HL-60/S4 (cell line): Measurements from ENCODE around the gene OTUB2.

Source experiments
- in situ Hi-C: fragments of 300-500 bp; cut with MboI; formaldehyde crosslinking; loops from 2 replicates; pipeline ENCODE4 v1.14.3; 2022; ENCODE audit warnings: low sequenced_read_pairs

Gene OTUB2

GRCh38 chr14:93996130-93996695 is 29.9 kb upstream of the OTUB2 start:
- in situ Hi-C loops, result no loop called here

GRCh38 chr14:93997082-93997481 is 29.1 kb upstream of the OTUB2 start, which contains the start of gene CCDC197:
CCDC197 (plus strand) TSS chr14:93997301; CDS start chr14:93998132, 831 bp downstream.
- in situ Hi-C loops, result no loop called here

GRCh38 chr14:93997916-93998870 is 27.9 kb upstream of the OTUB2 start:
- in situ Hi-C loops, result no loop called here

GRCh38 chr14:93998871-93999403 is 27.2 kb upstream of the OTUB2 start:
- in situ Hi-C loops, result no loop called here

GRCh38 chr14:93999573-93999972 is 26.6 kb upstream of the OTUB2 start:
- in situ Hi-C loops, result no loop called here

- in situ Hi-C loops, result loop anchor here (5.0 kb wide), 1 partner anchor 58 kb away; no protein-coding TSS in a partner anchor
These were observed 25.9 kb upstream of the OTUB2 start for GRCh38 chr14:94000267-94000666.

- in situ Hi-C loops, result loop anchor here (5.0 kb wide), 1 partner anchor 59 kb away; no protein-coding TSS in a partner anchor
These were observed 25.1 kb upstream of the OTUB2 start for GRCh38 chr14:94001016-94001415.

- in situ Hi-C loops, result loop anchor here (5.0 kb wide), 1 partner anchor 59 kb away; no protein-coding TSS in a partner anchor
These were observed 24.4 kb upstream of the OTUB2 start for GRCh38 chr14:94001501-94002396.

GRCh38 chr14:94003397-94003796 is 22.7 kb upstream of the OTUB2 start:
- in situ Hi-C loops, result loop anchor here (5.0 kb wide), 1 partner anchor 61 kb away; no protein-coding TSS in a partner anchor

- in situ Hi-C loops, result loop anchor here (5.0 kb wide), 1 partner anchor 62 kb away; no protein-coding TSS in a partner anchor
These were observed 22.1 kb upstream of the OTUB2 start for GRCh38 chr14:94004015-94004414.

- in situ Hi-C loops, result no loop called here
These were observed 20.6 kb upstream of the OTUB2 start for GRCh38 chr14:94005324-94006073.

- in situ Hi-C loops, result no loop called here
These were observed 17.9 kb upstream of the OTUB2 start for GRCh38 chr14:94008234-94008633.

GRCh38 chr14:94009767-94010166 is 16.4 kb upstream of the OTUB2 start:
- in situ Hi-C loops, result no loop called here

- in situ Hi-C loops, result no loop called here
These were observed 15.5 kb upstream of the OTUB2 start for GRCh38 chr14:94010625-94011024.

- in situ Hi-C loops, result no loop called here
These were observed 14.3 kb upstream of the OTUB2 start for GRCh38 chr14:94011795-94012194.

- in situ Hi-C loops, result no loop called here
These were observed 11.8 kb upstream of the OTUB2 start for GRCh38 chr14:94014382-94014781.

GRCh38 chr14:94015223-94015622 is 10.9 kb upstream of the OTUB2 start:
- in situ Hi-C loops, result no loop called here

GRCh38 chr14:94016446-94016976 is 9.6 kb upstream of the OTUB2 start:
- in situ Hi-C loops, result no loop called here

GRCh38 chr14:94018308-94018707 is 7.8 kb upstream of the OTUB2 start:
- in situ Hi-C loops, result no loop called here

- in situ Hi-C loops, result no loop called here
These were observed 6.8 kb upstream of the OTUB2 start for GRCh38 chr14:94019329-94019728.
